Large intestine (tissue), 3 donors: ENCODE measurements around the gene PRUNE2. TPM values are rescaled to one million over a fixed set of nuclear protein-coding genes. Genes with fewer than 3 reads are reported as not detected.
"Not testable (repeated sequence)": the region's sequence is repeated elsewhere in the genome, so short reads cannot be mapped to it uniquely, and the experiment has no call there.

Source experiments
- DNase-seq, 2 donors: peaks; one replicate each; pipeline versions ENCODE4 v3.0.0 to v3.0.0-alpha.2; 2013
- H3K27ac ChIP-seq: one replicate; pipeline ENCODE4 v1.5.1; 2013; ENCODE audit warnings: low read length
- H3K27me3 ChIP-seq: 2 replicates; pipeline ENCODE4 v1.6.1; 2013; ENCODE audit warnings: low read length; ENCODE audit not compliant: control insufficient read depth, insufficient read depth
- H3K36me3 ChIP-seq: 2 replicates; pipeline ENCODE4 v1.6.1; 2013; ENCODE audit warnings: low read length; ENCODE audit not compliant: control insufficient read depth, insufficient read depth
- H3K4me1 ChIP-seq: one replicate; pipeline ENCODE4 v1.6.1; 2013; ENCODE audit warnings: low read length; ENCODE audit not compliant: control insufficient read depth, insufficient read depth
- H3K4me3 ChIP-seq: one replicate; pipeline ENCODE4 v1.5.1; 2013; ENCODE audit warnings: low read length
- H3K9me3 ChIP-seq: one replicate; pipeline ENCODE4 v1.6.1; 2013; ENCODE audit warnings: mild to moderate bottlenecking, low read depth, low read length, moderate library complexity; ENCODE audit not compliant: control insufficient read depth
- WGBS: methylation state at CpG from one replicate; pipeline ENCODE4 v1.1.5; 2013; ENCODE audit warnings: low lambda C conversion rate; ENCODE audit not compliant: insufficient coverage; 5-methylcytosine and 5-hydroxymethylcytosine counted together
- polyA plus RNA-seq: library from polyadenylated mRNA; unstranded; fragments of 120-200 nt; gene quantifications from one replicate; pipeline ENCODE4 v1.2.1, GENCODE V29; 2013

Gene PRUNE2
- polyA plus RNA-seq, 1 donor: 68.1 TPM

DNA sequence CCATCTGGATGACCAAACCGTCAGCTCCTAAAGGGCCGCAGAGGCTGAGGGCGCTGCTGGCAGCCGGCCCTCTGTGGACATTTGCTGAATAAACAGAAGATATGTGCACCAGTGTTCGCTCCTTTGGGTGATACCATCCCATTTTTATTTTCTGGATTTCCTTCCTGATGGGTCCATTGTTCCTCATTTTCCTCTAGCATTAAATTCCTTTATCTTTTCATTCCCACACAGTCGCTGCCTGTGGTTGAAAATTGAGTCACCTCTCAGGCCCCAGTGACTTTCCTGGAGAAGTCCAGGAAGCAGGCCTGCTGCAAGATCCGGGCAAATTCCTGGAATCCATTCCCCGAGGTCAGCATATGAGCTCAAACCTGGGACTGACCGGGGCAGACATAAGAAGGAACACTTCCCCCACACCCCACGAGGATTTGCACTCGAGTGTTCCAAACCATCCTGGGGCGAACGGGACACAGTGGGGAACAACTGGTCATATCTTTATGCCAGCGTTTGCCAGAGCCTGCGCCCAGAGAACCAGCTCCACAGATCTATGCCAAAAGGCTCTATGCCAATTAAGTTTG, 228.3 kb downstream of the PRUNE2 start:
- H3K4me3 ChIP-seq: no peak overlapping the region
- H3K36me3 ChIP-seq: no peaks in the 10 kb centered on the region
- WGBS: 82% methylated on average over 2 of the region's 15 CpGs
- peaks cover 3% of the 10 kb centered on the region for H3K9me3 ChIP-seq
- DNase-seq: no peak
- H3K4me1 ChIP-seq: no peaks in the 10 kb centered on the region
- no peak overlapping the region for H3K27ac ChIP-seq
- H3K27me3 ChIP-seq: no peaks in the 10 kb centered on the region

DNA sequence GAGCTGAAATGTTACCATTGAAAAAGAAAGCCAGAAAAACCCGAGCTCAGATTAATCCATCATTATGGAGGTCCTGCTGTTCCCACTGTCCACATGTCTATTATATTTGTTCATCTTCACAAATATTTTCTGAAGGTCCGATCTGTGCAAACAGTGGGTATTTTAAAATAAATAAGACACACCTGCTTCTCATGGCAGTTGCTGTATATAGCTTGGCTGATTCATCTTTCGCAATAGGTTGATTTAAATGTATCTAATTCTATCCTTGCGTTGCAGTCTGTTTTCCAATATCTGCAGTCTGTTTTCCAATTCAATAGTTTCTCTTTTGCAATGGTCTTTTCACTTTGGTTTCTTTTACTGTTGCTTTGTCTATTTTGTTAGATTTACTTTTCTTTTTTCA, 229.1 kb downstream of the PRUNE2 start:
- Histone ChIP-seq H3K27ac (no peak overlapping the region), H3K4me1 (no peaks in the 10 kb centered on the region), H3K36me3 (no peaks in the 10 kb centered on the region), H3K27me3 (no peaks in the 10 kb centered on the region), H3K4me3 (no peak overlapping the region), H3K9me3 (peaks cover 3% of the 10 kb centered on the region)
- no peak for DNase-seq
- 73% methylated on average over 4 of the region's 4 CpGs for WGBS

DNA sequence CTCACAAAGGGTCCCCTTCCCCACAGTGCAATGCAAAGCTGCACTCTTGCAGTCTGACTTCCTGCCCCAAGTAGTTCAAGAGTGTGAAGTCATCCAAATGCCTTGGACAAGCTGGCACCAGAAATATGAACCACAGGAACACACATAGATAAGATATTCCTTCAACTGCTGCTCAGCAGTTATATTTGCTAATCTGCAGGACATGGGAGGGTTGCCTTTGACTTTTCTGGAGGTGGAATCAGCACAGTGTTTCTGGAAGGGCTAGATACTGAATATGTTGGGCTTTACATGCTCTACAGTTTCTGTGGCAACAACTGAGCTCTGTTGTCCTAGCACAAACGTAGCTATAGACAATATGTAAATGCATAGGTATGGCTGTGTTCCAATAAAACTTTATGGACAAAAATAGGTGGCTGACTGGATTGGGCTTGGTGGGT, 238.4 kb downstream of the PRUNE2 start:
- Histone ChIP-seq H3K27ac (no peak overlapping the region), H3K4me1 (no peaks in the 10 kb centered on the region), H3K4me3 (no peak overlapping the region), H3K36me3 (peaks cover 2% of the 10 kb centered on the region), H3K9me3 (peaks cover 4% of the 10 kb centered on the region), H3K27me3 (no peaks in the 10 kb centered on the region)
- DNase-seq: no peak
- WGBS: 40% methylated on average over 1 of the region's 1 CpG

DNA sequence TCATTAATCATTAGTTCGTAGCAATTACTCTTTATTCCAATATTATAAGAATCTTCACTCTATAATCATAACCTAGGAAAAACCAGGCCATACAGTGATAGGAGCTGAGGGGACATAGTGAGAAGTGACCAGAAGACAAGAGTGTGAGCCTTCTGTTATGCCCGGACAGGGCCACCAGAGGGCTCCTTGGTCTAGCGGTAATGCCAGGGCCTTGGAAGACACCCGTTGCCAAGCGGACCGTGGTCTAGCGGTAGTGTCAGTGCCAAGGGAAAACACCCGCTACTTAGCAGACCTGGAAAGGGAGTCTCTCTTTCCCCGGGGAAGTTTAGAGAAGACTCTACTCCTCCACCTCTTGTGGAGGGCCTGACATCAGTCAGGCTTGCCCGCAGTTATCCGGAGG, 239.9 kb downstream of the PRUNE2 start:
- WGBS: no CpG with 5 or more reads among the region's 11 CpGs
- not testable (repeated sequence) for H3K36me3 ChIP-seq, H3K4me1 ChIP-seq, H3K27me3 ChIP-seq, DNase-seq, H3K27ac ChIP-seq, H3K4me3 ChIP-seq, H3K9me3 ChIP-seq

DNA sequence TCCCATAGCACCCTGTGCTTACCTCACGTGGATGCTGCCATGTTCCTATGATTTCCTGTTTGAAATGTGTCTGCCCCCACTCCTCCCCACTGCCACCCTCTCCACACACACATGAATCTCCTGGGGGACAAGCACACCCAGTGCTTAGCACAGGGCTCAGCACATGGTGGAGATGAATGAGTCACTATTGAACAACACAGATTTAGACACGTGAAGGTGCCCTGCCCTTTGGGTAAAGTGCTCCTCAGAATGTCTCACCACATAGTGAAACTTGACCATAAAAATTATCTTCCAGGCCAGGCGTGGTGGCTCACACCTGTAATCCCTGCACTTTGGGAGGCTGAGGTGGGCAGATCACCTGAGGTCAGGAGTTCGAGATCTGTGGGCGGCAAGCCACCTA, 240.5 kb downstream of the PRUNE2 start:
- peaks cover 4% of the 10 kb centered on the region for H3K9me3 ChIP-seq
- H3K36me3 ChIP-seq: peaks cover 2% of the 10 kb centered on the region
- WGBS: no CpG with 5 or more reads among the region's 5 CpGs
- H3K27me3 ChIP-seq: no peaks in the 10 kb centered on the region
- no peak overlapping the region for H3K27ac ChIP-seq
- H3K4me1 ChIP-seq: no peaks in the 10 kb centered on the region
- DNase-seq: no peak
- no peak overlapping the region for H3K4me3 ChIP-seq

DNA sequence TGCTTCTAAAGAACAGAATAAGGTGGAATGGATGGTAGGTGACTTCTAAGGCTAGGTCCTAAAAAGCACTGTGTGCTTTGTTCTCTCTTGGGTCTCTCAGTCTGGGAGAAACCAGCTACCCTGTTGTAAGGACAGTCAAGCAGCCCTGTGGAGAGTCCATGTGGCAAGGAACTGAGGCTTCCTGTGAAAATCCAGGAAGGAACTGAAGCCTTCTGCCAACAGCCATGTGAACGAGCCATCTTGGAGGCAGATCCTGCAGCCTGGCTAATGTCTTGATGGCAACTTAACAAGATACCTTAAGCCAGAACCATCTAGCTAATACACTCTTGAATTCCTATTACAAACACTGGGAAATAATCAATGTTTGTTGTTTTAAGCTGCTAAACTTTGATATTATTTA, 241.8 kb downstream of the PRUNE2 start:
- peaks cover 2% of the 10 kb centered on the region for H3K36me3 ChIP-seq
- no peak overlapping the region for H3K4me3 ChIP-seq
- H3K27ac ChIP-seq: no peak overlapping the region
- H3K4me1 ChIP-seq: no peaks in the 10 kb centered on the region
- WGBS: no CpG with 5 or more reads among the region's 1 CpG
- H3K27me3 ChIP-seq: no peaks in the 10 kb centered on the region
- no peaks in the 10 kb centered on the region for H3K9me3 ChIP-seq
- no peak for DNase-seq

DNA sequence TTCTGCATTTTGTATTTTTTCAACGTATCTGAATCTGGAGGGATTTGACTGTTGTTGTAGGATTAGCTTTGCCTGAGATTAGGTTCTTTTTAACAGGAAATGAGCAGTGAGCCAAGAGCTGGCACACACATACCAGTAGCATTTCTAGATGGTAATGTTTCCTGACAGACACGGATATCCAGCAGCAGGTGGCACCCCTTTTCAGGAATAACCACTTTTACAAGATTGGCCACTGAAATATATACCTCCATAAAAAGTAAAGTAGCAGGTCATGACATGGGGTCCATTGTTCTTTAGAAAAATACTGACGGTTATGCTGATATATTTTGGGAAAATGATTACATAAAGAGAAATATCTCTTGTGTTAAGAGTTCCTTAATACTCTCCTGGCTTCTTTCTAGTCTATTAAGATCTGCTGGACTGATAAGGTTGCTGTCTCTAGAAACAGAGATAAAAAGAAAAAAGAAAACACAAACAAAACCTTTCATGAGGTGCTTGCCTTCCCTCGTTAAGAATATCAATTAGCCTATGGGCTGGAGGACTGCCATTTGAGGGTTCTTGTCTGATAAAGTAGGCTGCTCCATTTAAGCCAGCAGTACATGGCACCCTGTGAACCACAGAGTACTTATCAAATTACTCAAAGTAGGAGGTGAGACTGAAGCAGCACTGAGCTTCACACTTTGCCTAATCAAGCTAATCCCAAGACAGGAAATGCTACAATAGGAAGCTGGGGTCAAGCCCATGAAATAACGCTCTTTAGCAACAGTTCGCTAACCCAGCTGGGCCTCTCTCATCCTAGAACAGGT, 243.2 kb downstream of the PRUNE2 start:
- Histone ChIP-seq H3K4me1 (peaks cover 3% of the 10 kb centered on the region), H3K27me3 (no peaks in the 10 kb centered on the region), H3K4me3 (no peak overlapping the region), H3K36me3 (peaks cover 2% of the 10 kb centered on the region), H3K27ac (no peak overlapping the region), H3K9me3 (no peaks in the 10 kb centered on the region)
- WGBS: no CpG with 5 or more reads among the region's 6 CpGs
- DNase-seq: no peak

DNA sequence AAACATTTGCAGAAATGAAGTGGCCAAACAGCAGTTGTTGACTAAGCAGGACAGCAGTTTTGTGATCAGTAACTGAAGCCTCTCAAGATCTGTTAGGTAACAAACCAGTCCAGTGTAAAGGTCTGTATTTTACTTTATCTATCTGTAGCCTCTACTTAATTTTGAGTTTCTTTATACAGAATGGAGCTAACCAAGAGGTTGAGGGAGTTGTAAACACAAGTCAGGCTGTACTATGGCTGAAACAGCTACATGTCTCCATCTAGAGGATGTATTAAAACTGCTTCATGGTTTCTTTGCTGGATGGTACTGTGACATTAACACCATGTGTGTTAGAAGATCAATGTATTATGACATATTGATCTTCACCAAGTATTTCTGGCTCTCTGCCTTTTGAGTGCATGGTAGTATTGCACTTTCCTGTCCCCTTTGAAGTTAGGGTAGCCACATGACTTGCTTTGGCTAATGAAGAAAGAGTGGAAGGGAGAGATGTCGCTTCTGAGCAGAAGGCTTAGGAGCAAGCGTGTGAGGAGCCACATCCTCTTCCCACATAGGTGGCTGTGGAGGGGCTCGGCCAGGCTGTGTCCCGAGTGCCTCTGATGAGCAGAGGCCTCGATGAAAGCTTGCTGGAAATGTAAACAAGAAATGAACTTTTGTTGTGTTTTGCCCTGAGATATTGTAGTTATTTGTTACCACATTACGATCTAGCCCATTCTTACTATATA, 247.2 kb downstream of the PRUNE2 start:
- peaks cover 5% of the 10 kb centered on the region for H3K36me3 ChIP-seq
- WGBS: no CpG with 5 or more reads among the region's 6 CpGs
- DNase-seq: peak; percentile 50 to 63
- no peak overlapping the region for H3K27ac ChIP-seq
- no peaks in the 10 kb centered on the region for H3K27me3 ChIP-seq
- H3K4me1 ChIP-seq: peaks cover 3% of the 10 kb centered on the region
- no peak overlapping the region for H3K4me3 ChIP-seq
- H3K9me3 ChIP-seq: no peaks in the 10 kb centered on the region

DNA sequence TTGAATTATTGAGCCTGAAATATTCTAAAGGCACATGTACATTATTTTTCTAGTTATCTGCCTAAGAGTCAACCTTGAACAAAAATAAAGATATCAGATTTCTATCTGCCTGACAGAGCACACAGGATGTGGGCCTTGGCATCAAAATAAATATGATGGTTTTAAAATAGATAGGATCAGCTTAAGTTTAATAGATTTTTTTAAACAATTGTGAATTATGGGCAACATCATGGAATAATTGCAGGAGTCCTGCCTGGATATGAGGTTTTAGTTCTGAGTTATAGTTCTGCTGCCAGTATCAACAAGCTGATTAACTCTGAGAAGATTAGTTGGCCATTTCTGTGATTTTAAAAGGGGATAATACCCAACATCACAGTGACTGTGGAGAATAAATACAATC, 248.6 kb downstream of the PRUNE2 start:
- H3K9me3 ChIP-seq: no peaks in the 10 kb centered on the region
- H3K27ac ChIP-seq: no peak overlapping the region
- H3K4me1 ChIP-seq: peaks cover 3% of the 10 kb centered on the region
- no peak overlapping the region for H3K4me3 ChIP-seq
- H3K36me3 ChIP-seq: peaks cover 8% of the 10 kb centered on the region
- no peak for DNase-seq
- H3K27me3 ChIP-seq: no peaks in the 10 kb centered on the region

DNA sequence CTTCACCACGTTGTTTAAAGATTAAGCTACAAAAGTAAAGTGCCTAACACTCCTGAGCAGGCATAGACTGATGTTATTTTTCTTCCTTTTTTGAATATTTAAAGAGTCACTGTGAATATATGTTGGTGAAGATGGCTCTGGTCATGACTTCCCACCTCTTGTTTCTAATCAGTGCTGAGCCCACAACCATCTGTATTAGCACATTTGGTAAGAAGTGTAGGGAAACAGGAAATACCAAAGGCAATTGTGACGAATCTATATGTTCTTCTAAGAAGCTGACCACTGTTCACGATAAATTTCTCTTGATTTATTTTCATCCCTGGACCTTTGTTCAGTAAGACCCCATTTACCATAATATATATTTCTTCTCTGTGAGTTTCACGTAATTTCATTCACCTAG, 249.9 kb downstream of the PRUNE2 start:
- H3K36me3 ChIP-seq: peaks cover 10% of the 10 kb centered on the region
- no peak overlapping the region for H3K4me3 ChIP-seq
- H3K4me1 ChIP-seq: peaks cover 12% of the 10 kb centered on the region
- no peaks in the 10 kb centered on the region for H3K9me3 ChIP-seq
- H3K27ac ChIP-seq: no peak overlapping the region
- WGBS: 88% methylated on average over 2 of the region's 4 CpGs
- no peaks in the 10 kb centered on the region for H3K27me3 ChIP-seq
- DNase-seq: no peak
